Measurements from ENCODE around the gene CDK5. TPM values are rescaled to one million over a fixed set of nuclear protein-coding genes. Genes with fewer than 3 reads are reported as not detected.
"Not testable (repeated sequence)": the region's sequence is repeated elsewhere in the genome, so short reads cannot be mapped to it uniquely, and the experiment has no call there.

The CDK5 gene
- total and polyA plus RNA-seq, 12 donors, result 15.4 to 29.8 (median 19.7) TPM

DNA sequence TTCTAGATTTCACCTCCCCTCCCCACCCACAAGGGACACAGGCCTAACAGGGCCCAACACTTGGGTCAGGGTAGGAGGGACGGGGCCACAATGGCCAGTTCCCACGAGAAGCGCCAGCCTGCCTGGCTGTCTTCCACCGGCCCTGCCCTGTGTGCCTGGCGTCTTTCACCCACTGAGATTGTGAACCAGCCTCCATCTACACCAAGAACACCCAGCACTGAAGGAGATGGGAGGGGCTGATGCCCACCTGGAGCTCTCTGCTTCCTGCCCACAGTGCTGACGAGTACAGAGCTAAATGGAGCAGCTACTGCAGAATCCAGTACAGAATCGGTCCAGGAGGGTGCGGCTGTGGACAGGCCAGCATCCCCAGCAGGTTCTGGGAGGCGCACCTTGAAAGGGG, 11.7 kb downstream of the CDK5 start:
- no peak for DNase-seq
- WGBS, 4 donors, result 86 to 87% (median 86%) methylated on average over 3 to 9 of the region's 9 CpGs
- Histone ChIP-seq H3K36me3 (replicated peaks in 1 of 2) (peaks cover 0 to 11% of the 10 kb centered on the region in 2 donors), H3K27me3 (no peaks in the 10 kb centered on the region), H3K27ac (no peak overlapping the region), H3K9me3 (replicated peaks in 1 of 3) (no peaks in the 10 kb centered on the region), H3K4me1 (replicated peaks in 1 of 2) (peaks cover 0 to 2% of the 10 kb centered on the region in 2 donors), H3K4me3 (no peak overlapping the region)
- intact Hi-C loops (cut with DNase I), result no loop called here
- no peak for TF ChIP-seq POLR2A (IDR thresholded peaks at IDR 0.05)
- TF ChIP-seq, protein P1, sequence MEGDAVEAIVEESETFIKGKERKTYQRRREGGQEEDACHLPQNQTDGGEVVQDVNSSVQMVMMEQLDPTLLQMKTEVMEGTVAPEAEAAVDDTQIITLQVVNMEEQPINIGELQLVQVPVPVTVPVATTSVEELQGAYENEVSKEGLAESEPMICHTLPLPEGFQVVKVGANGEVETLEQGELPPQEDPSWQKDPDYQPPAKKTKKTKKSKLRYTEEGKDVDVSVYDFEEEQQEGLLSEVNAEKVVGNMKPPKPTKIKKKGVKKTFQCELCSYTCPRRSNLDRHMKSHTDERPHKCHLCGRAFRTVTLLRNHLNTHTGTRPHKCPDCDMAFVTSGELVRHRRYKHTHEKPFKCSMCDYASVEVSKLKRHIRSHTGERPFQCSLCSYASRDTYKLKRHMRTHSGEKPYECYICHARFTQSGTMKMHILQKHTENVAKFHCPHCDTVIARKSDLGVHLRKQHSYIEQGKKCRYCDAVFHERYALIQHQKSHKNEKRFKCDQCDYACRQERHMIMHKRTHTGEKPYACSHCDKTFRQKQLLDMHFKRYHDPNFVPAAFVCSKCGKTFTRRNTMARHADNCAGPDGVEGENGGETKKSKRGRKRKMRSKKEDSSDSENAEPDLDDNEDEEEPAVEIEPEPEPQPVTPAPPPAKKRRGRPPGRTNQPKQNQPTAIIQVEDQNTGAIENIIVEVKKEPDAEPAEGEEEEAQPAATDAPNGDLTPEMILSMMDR (IDR thresholded peaks at IDR 0.05), result no peak

DNA sequence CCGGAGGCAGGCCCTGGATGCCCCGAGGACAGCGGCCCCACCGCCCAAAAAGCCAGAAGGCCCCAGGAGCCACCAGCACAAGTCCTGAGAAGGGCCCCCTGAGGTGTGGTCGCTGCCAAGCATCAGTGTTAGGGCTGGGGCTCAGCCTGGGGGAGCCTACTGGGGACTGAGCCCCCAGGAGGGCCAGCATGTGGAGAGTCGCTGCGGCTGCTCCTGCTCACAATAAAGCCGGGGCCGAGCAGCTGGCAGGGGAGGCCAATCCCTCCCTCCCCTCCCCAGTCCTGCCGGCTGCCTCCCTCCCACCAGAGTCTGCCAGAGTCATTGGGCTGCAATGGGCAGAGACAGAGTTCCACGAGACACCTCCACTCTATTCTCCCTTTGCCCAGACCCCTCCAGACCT, 12.4 kb downstream of the CDK5 start:
- no peak overlapping the region for H3K27ac ChIP-seq
- H3K27me3 ChIP-seq, result no peaks in the 10 kb centered on the region
- no peak for DNase-seq
- H3K4me1 ChIP-seq (replicated peaks in 1 of 2), result no peaks in the 10 kb centered on the region
- no peak overlapping the region for H3K4me3 ChIP-seq
- peaks cover 0 to 11% of the 10 kb centered on the region in 2 donors for H3K36me3 ChIP-seq (replicated peaks in 1 of 2)
- intact Hi-C loops (cut with DNase I), result no loop called here
- WGBS, 4 donors, result 86 to 94% (median 92%) methylated on average over 2 to 11 of the region's 11 CpGs
- H3K9me3 ChIP-seq (replicated peaks in 1 of 3), result no peaks in the 10 kb centered on the region
- TF ChIP-seq, protein P1 (IDR thresholded peaks at IDR 0.05), result no peak
- TF ChIP-seq POLR2A (IDR thresholded peaks at IDR 0.05), result no peak

DNA sequence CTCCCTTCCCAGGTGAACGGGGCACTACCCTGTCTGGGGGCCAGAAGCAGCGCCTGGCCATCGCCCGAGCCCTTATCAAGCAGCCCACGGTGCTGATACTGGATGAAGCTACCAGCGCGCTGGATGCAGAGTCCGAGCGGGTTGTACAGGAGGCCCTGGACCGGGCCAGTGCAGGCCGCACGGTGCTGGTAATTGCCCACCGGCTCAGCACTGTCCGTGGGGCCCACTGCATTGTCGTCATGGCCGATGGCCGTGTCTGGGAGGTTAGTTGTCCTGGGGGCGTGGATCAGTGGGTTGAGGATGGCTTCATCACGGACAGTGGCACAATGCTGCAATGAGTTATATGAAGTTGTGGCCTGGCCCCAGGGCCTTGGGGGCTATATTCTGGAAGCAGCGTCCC, 13.7 kb downstream of the CDK5 start:
- intact Hi-C loops (cut with DNase I), result no loop called here
- TF ChIP-seq, protein P1 (IDR thresholded peaks at IDR 0.05), result no peak
- TF ChIP-seq POLR2A (IDR thresholded peaks at IDR 0.05), result no peak
- no peak for DNase-seq
- 93 to 96% (median 95%) methylated on average over 12 to 20 of the region's 20 CpGs for WGBS, 4 donors
- H3K27me3 ChIP-seq, result no peaks in the 10 kb centered on the region
- H3K36me3 ChIP-seq (replicated peaks in 1 of 2), result peaks cover 0 to 11% of the 10 kb centered on the region in 2 donors
- no peaks in the 10 kb centered on the region for H3K9me3 ChIP-seq (replicated peaks in 1 of 3)
- H3K4me1 ChIP-seq (replicated peaks in 1 of 2), result peaks cover 9 to 10% of the 10 kb centered on the region in 2 donors
- no peak overlapping the region for H3K4me3 ChIP-seq
- no peak overlapping the region for H3K27ac ChIP-seq

DNA sequence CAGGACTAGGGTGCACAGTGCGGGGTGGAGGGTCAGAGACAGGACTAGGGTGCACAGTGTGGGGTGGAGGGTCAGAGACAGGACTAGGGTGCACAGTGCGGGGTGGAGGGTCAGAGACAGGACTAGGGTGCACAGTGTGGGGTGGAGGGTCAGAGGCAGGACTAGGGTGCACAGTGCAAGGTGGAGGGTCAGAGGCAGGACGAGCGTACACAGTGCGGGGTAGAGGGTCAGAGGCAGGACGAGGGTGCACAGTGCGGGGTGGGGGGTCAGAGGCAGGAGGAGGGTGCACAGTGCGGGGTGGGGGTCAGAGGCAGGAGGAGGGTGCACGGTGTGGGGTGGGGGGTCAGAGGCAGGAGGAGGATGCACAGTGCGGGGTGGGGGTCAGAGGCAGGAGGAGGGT, 14.2 kb downstream of the CDK5 start:
- H3K27me3 ChIP-seq; DNase-seq; H3K27ac ChIP-seq; H3K9me3 ChIP-seq (replicated peaks in 1 of 3); intact Hi-C loops (cut with DNase I); H3K4me3 ChIP-seq: not testable (repeated sequence)
- H3K4me1 ChIP-seq (replicated peaks in 1 of 2), result peaks cover 13 to 15% of the 10 kb centered on the region in 2 donors
- WGBS, 4 donors, result 86 to 96% (median 92%) methylated on average over 9 to 10 of the region's 10 CpGs
- peaks cover 0 to 11% of the 10 kb centered on the region in 2 donors for H3K36me3 ChIP-seq (replicated peaks in 1 of 2)

GRCh38 chr7:151040616-151041375, 16.9 kb downstream of the CDK5 start:
- Histone ChIP-seq H3K4me3 (no peak overlapping the region), H3K27me3 (no peaks in the 10 kb centered on the region), H3K36me3 (replicated peaks in 1 of 2) (peaks cover 0 to 29% of the 10 kb centered on the region in 2 donors), H3K4me1 (replicated peaks in 1 of 2) (peaks cover 13 to 17% of the 10 kb centered on the region in 2 donors), H3K9me3 (replicated peaks in 1 of 3) (no peaks in the 10 kb centered on the region), H3K27ac (no peak overlapping the region)
- 89 to 93% (median 92%) methylated on average over 23 to 30 of the region's 30 CpGs for WGBS, 4 donors
- no peak for DNase-seq
- intact Hi-C loops (cut with DNase I), result no loop called here
- TF ChIP-seq POLR2A (IDR thresholded peaks at IDR 0.05), result no peak
- TF ChIP-seq, protein P1 (IDR thresholded peaks at IDR 0.05), result no peak

Measured in adrenal gland (tissue), 12 donors.